ENCODE measurements around the gene CRYBB2.

DNA sequence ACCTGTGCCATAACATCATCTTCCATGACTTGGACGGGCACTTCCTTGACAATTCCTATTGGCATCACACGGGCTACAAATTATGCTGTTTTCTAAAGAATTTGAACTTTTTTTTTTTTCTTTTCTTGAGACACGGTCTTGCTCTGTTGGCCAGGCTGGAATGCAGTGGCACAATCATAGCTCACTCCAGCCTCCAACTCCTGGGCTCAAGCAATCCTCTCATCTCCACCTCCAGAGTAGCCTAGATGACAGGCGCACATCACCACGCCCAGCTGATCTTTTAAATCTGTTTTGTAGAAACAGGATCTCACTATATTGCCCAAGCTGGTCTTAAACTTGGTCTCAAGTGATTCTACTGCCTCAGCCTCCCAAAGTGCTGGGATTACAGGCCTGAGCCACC is 23.1 kb upstream of the CRYBB2 start:
- no peak for TF ChIP-seq CTCF (IDR thresholded peaks at IDR 0.05; ENCODE audit: low read depth, low read length)
- no peak for TF ChIP-seq POLR2A (IDR thresholded peaks at IDR 0.05; ENCODE audit: extremely low read depth, insufficient read length)
- TF ChIP-seq, protein P1, sequence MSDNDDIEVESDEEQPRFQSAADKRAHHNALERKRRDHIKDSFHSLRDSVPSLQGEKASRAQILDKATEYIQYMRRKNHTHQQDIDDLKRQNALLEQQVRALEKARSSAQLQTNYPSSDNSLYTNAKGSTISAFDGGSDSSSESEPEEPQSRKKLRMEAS (IDR thresholded peaks at IDR 0.05; ENCODE audit: low read depth, low read length) = no peak
